Stimulated activated CD4-positive, alpha-beta T cell treated with anti-CD3 and anti-CD28 coated beads, TNF-alpha, amount 100 ng/mL, for 4 hours (primary cell): ENCODE measurements around the gene CABLES2.

Source experiments
- DNase-seq, 3 experiments: peaks; one replicate each; pipeline ENCODE4 v3.0.0-alpha.2; 2020; ENCODE audit warnings: low read depth in 3 of 3

The CABLES2 gene

GRCh38 chr20:62405108-62405980 lies 1.7 kb downstream of the CABLES2 start:
- DNase-seq: no peak

DNA sequence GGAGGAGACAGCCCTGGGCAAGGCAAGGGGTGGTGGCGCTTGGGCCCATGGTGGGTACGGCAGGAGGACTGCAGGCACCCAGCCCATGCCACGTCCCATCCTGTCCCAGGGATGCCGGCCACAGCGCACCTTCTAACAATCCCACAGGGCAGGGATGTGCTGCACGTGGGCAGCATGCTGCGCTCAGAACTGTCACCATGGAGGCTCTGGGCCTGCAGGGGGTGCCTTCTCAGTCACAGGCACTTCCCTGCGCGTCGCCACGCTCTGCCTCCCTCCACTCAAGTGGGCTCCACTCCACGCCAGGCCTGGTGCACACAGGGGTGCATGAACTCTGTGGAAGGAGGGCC lies 2.4 kb downstream of the CABLES2 start:
- no peak for DNase-seq

DNA sequence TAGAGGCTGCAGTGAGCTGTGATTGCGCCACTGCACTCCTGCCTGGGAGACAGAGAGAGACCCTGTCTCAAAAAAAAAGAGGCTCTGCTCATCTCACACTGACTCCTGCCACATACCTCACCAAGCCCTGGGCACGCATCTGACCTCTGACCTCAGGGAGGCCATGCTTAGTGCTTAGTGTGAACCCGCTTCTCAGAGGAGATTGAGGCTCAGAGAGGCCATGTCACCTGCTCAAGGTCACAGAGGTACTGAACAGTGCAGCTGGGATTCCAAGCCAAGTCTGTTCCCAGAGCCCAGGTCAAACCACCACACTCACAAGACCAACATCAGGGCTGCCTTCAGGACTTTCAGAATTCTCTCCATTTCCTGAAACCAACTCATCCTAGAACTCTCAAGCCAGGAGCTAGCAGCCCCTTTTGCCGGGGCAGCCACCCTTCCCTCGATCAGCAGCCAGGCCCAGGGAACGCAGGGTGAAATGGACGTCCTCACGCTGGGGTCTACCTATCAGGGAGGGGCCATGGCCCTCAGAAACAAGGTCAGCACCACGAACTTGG lies 2.9 kb downstream of the CABLES2 start:
- DNase-seq: no peak

DNA sequence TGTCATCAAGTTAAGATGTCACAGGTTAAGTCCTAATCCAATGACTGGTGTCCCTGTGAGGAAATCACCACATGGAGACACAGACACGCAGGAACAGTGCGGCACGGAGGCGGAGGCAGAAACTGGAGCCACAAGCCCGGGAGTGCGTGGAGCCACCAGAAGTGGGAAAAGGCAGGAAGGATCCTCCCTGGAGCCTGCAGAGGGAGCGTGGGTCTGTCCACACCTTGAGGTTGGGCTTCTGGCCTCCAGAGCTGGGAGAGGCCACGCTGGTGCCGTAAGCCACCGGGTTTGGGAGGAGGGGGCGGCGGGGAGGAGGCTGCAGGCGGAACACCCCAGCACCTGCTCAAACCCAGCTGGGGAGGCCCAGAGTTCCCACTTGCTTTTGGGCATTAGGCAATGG lies 3.8 kb downstream of the CABLES2 start:
- DNase-seq: no peak

GRCh38 chr20:62402456-62403150 lies 4.5 kb downstream of the CABLES2 start:
- no peak for DNase-seq

DNA sequence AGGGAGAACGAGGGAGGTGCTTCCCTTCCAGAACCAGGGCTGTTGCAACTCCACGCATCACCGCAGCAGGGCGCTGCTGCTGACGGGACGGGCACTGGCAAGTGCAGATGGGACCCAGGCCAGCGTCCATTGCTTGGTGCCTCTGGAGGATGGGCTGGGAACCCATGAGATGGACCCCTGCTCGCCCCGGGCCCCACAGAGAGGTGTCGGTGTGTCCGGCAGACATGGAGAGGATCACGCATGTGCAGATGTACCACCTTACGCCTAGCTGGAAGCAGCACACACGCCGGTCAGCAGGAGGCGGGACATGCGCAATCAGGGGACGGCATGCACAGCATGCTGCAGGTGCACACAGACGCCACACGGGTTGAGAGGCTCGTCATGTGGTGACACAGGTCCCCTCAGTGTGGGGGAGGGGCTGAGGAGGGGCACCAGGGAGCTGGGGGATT lies 5.7 kb downstream of the CABLES2 start:
- no peak for DNase-seq

GRCh38 chr20:62400541-62400940 lies 6.5 kb downstream of the CABLES2 start:
- no peak for DNase-seq

DNA sequence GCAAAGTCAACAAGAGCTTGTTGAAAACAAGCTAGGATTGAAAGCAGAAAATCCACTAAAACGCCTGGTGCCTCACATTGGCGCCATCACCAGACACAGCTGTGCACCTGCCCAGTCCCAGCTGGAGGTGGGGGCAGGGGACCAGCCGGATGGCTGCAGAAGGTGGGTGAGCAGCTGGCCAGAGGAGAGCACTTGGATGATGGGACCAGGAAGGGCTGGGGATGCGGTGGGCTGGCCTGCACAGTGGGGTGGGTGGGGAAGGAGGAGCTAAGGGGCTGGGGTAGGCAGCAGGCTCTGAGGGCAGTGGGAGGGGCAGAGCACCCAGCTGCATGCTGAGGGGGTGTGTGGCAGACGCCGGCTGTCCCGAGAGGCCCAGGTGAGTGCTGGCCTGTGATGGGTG lies 7.1 kb downstream of the CABLES2 start:
- DNase-seq: no peak

GRCh38 chr20:62398120-62398821 lies 8.8 kb downstream of the CABLES2 start:
- DNase-seq: no peak

DNA sequence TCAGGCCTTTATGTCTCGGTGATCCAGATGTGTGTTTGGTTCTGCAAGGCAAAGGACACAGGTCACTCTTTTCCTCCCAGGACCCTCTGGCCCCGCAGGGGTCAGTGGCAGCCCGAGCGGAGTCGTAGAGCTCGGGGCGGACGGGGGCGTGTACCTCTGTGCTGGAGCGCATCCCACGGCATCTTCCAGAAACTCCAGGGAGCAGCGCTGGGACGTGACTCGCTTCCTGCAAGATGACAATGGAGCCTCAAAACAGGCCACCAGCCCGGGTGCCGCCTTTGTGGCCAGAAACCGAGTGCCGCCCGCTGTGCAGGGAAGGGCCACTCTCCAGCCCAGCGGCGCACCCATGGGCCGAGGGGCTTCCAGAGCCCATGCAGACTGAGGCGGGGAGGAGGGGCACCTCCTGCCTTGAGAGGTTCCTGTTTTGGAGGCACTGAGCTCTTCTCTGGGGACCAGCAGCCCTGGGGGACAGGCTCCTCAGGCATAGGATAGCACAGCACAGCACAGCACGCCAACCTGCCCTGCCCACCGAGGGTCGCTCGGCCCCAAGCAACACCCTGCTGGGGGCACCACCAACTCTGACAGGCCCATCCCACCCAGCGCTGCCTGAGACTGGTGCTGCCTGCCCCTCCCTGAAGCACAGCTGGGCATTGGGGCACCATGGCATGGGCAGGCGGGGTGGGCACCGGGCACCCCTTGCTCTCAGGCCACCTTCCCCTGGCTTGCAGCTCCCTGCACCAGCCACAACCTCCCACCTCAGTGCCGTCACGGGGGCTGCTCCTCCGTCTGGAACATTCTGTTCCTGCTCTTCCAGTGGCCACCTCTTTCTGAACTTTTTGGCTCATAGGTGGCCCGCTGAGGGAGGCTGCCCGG lies 10.5 kb downstream of the CABLES2 start:
- no peak for DNase-seq

DNA sequence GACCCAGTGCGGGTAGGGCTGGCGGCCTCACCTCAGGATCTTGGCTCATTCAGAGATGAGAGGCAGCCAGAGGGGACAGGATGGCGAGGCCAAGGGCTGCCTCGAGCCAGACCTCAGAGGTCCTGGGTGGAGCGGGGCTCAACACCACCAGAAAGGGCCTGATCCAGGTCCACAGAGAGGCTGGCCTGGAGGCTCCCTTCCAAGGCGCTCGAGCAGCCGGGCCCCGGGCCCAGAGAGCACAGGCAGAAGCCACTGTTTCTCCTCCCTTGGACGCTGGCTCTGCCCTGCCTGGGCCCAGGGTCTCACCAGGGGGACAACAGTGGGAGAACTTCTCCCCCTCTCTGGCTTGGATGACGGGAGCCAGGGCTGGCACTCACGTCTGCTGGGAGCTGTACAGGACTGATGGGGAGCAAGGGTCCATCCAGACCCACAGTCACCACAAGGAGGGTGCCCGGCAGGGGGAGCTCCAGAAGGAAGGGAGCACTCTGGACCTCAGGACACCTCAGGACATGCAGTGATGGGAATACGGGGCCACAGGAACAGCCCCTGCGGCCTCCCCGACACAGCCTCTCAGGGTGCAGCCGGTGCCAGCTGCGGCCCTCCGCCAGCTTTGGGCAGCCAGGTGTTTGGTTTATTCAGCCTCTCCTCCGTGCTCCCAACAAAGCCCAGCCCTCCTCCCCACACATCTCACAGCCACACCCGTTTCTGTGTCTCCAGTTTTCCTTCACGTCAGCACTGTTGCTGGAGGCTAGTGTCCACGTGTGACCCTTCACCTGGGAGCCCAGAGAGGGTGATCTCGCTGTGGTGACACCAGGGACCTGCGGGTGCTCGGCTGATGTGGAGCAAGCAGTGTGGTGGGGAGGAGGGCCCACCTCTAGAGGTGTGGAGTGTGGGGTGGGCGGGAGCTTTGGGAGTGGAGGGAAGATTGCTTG lies 11.5 kb downstream of the CABLES2 start:
- DNase-seq: no peak

- DNase-seq: no peak
Measured at GRCh38 chr20:62394248-62395245, 12.5 kb downstream of the CABLES2 start.

GRCh38 chr20:62393830-62394229 lies 13.3 kb downstream of the CABLES2 start:
- DNase-seq: no peak

- no peak for DNase-seq
Measured at GRCh38 chr20:62393335-62393665, 13.8 kb downstream of the CABLES2 start.

- DNase-seq: no peak
Measured at GRCh38 chr20:62392621-62393334, 14.3 kb downstream of the CABLES2 start.

DNA sequence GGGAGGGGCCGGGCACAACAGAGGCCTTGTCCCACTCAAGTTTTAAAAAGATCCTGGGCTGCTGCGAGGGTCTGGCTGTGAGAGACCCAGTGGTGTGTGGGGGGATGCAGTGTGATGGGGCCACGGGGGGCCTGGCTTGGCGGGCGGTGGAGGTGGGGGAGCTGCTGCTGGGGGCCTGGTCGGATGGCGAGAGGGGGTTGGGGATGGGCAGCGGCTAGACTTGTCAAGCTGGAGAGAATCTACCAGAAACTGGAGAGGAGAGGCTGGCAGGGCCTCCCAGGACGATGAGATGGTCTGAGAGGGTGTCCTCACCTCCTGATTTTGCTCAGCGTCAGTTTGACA lies 15.0 kb downstream of the CABLES2 start:
- no peak for DNase-seq

GRCh38 chr20:62391165-62392076 lies 15.7 kb downstream of the CABLES2 start:
- DNase-seq: no peak
